Activated CD4-positive, alpha-beta memory T cell treated with anti-CD3 and anti-CD28 coated beads, Interleukin-2, amount 10 ng/mL, durations not matched to agents 7 days and 5 days (primary cell): ENCODE measurements around the gene SEPTIN3. TPM values are rescaled to one million over a fixed set of nuclear protein-coding genes. Genes with fewer than 3 reads are reported as not detected.
"Not testable (repeated sequence)": the region's sequence is repeated elsewhere in the genome, so short reads cannot be mapped to it uniquely, and the experiment has no call there.

Experiments used
- CTCF ChIA-PET: fragments of 350-600 bp; sonication (Branson Sonifier 250); formaldehyde crosslinking; loops from one replicate; lab custom pipeline; 2021; ENCODE audit warnings: antibody characterized with exemption, inconsistent platforms; lab: Charles Lee
- POLR2A ChIA-PET: fragments of 350-600 bp; sonication (Branson Sonifier 250); formaldehyde crosslinking; loops from one replicate; lab custom pipeline; 2021; ENCODE audit warnings: antibody characterized with exemption; lab: Charles Lee
- DNase-seq: peaks from one replicate; pipeline ENCODE4 v3.0.0-alpha.2; 2020
- H3K27ac Mint-ChIP-seq: one replicate; pipeline ENCODE4 v1.8.0; 2021; ENCODE audit warnings: mild to moderate bottlenecking, mixed read lengths
- H3K27me3 Mint-ChIP-seq: one replicate; pipeline ENCODE4 v1.8.0; 2021; ENCODE audit warnings: mixed read lengths
- H3K36me3 Mint-ChIP-seq: one replicate; pipeline ENCODE4 v1.8.0; 2021; ENCODE audit warnings: low read depth, mixed read lengths
- H3K4me1 Mint-ChIP-seq: one replicate; pipeline ENCODE4 v1.8.0; 2021; ENCODE audit warnings: mixed read lengths
- H3K4me3 Mint-ChIP-seq: one replicate; pipeline ENCODE4 v1.8.0; 2021; ENCODE audit warnings: mild to moderate bottlenecking, mixed read lengths
- H3K9me3 Mint-ChIP-seq: one replicate; pipeline ENCODE4 v1.8.0; 2021; ENCODE audit warnings: mixed read lengths
- total RNA-seq, 2 experiments: library from RNA; stranded (reverse); gene quantifications; one replicate each; pipeline ENCODE4 v1.2.3, GENCODE V29; 2021

Gene SEPTIN3
- total RNA-seq, 2 experiments from 2014 or later: 2.8 to 3.2 TPM

- H3K9me3 Mint-ChIP-seq: no peaks in the 10 kb centered on the region
- CTCF ChIA-PET: interaction anchor here (0.6 to 2.1 kb wide), 16 partner anchors 10 to 496 kb away, joined by 3 to 17 read pairs (median 8); partner anchors contain the start of genes CCDC134, MEI1 and SREBF2
- no peak for DNase-seq
- peaks cover 51% of the 10 kb centered on the region for H3K4me1 Mint-ChIP-seq
- H3K4me3 Mint-ChIP-seq: peak overlapping the region; percentile 88
- H3K36me3 Mint-ChIP-seq: peaks cover 32% of the 10 kb centered on the region
- no peak overlapping the region for H3K27ac Mint-ChIP-seq
- no peaks in the 10 kb centered on the region for H3K27me3 Mint-ChIP-seq
- POLR2A ChIA-PET: interaction anchor here (0.6 to 2.6 kb wide), 32 partner anchors 11 to 667 kb away, joined by 3 to 39 read pairs (median 6); partner anchors contain the start of genes CCDC134, DESI1, MEI1 and NDUFA6
These were observed 21.7 kb upstream of the SEPTIN3 start for GRCh38 chr22:41947424-41948080.

GRCh38 chr22:41948142-41948541, 21.1 kb upstream of the SEPTIN3 start:
- ChIA-PET POLR2A (interaction anchor here (1.2 to 2.6 kb wide), 7 partner anchors 40 to 666 kb away, joined by 3 to 39 read pairs (median 11); partner anchors contain the start of genes NDUFA6, POLDIP3, SNU13 and SREBF2), CTCF (interaction anchor here (0.7 to 1.0 kb wide), 3 partner anchors 13 to 493 kb away, joined by 3 read pairs; no protein-coding TSS in a partner anchor)
- DNase-seq: no peak
- Mint-ChIP-seq H3K4me3 (no peak overlapping the region), H3K4me1 (peaks cover 45% of the 10 kb centered on the region), H3K27me3 (no peaks in the 10 kb centered on the region), H3K27ac (no peak overlapping the region), H3K9me3 (no peaks in the 10 kb centered on the region), H3K36me3 (peaks cover 27% of the 10 kb centered on the region)

GRCh38 chr22:41948928-41949296, 20.3 kb upstream of the SEPTIN3 start:
- H3K4me3 Mint-ChIP-seq, H3K27me3 Mint-ChIP-seq, DNase-seq, H3K9me3 Mint-ChIP-seq, H3K27ac Mint-ChIP-seq: not testable (repeated sequence)
- Mint-ChIP-seq H3K4me1 (peaks cover 37% of the 10 kb centered on the region), H3K36me3 (peaks cover 19% of the 10 kb centered on the region)
- POLR2A ChIA-PET: interaction anchor here (1.2 kb wide), 1 partner anchor 261 kb away, joined by 3 read pairs; the partner anchor contains the start of gene SNU13
- CTCF ChIA-PET: interaction anchor here (0.8 to 1.6 kb wide), 3 partner anchors 8 to 252 kb away, joined by 3 to 5 read pairs (median 3); no protein-coding TSS in a partner anchor

GRCh38 chr22:41949297-41949965, 19.8 kb upstream of the SEPTIN3 start:
- ChIA-PET CTCF (interaction anchor here (0.6 to 1.6 kb wide), 2 partner anchors 9 to 93 kb away, joined by 4 to 5 read pairs; no protein-coding TSS in a partner anchor), POLR2A (no interaction called here)
- Mint-ChIP-seq H3K9me3 (no peaks in the 10 kb centered on the region), H3K27ac (no peak overlapping the region), H3K36me3 (peaks cover 15% of the 10 kb centered on the region), H3K27me3 (no peaks in the 10 kb centered on the region), H3K4me3 (no peak overlapping the region), H3K4me1 (peaks cover 34% of the 10 kb centered on the region)
- DNase-seq: no peak

GRCh38 chr22:41951898-41952474, 17.3 kb upstream of the SEPTIN3 start, which contains the start of gene SMIM45:
SMIM45 (plus strand) TSS chr22:41952150.
- no peaks in the 10 kb centered on the region for H3K9me3 Mint-ChIP-seq
- ChIA-PET CTCF (interaction anchor here (1.1 kb wide), 1 partner anchor 138 kb away, joined by 3 read pairs; no protein-coding TSS in a partner anchor), POLR2A (no interaction called here)
- H3K27me3 Mint-ChIP-seq: no peaks in the 10 kb centered on the region
- no peaks in the 10 kb centered on the region for H3K36me3 Mint-ChIP-seq
- peaks cover 21% of the 10 kb centered on the region for H3K4me1 Mint-ChIP-seq
- H3K4me3 Mint-ChIP-seq: no peak within 1 kb of the TSS
- no peak within 1 kb of the TSS for H3K27ac Mint-ChIP-seq
- no peak for DNase-seq

GRCh38 chr22:41952713-41953112, 16.5 kb upstream of the SEPTIN3 start:
- POLR2A ChIA-PET: no interaction called here
- Mint-ChIP-seq H3K4me3 (no peak overlapping the region), H3K27ac (no peak overlapping the region), H3K36me3 (no peaks in the 10 kb centered on the region), H3K27me3 (no peaks in the 10 kb centered on the region), H3K9me3 (no peaks in the 10 kb centered on the region), H3K4me1 (peaks cover 19% of the 10 kb centered on the region)
- no peak for DNase-seq
- CTCF ChIA-PET: interaction anchor here (1.2 kb wide), 1 partner anchor 130 kb away, joined by 3 read pairs; no protein-coding TSS in a partner anchor

- Mint-ChIP-seq H3K4me3 (no peak overlapping the region), H3K36me3 (no peaks in the 10 kb centered on the region), H3K27me3 (no peaks in the 10 kb centered on the region), H3K4me1 (peaks cover 4% of the 10 kb centered on the region), H3K9me3 (no peaks in the 10 kb centered on the region), H3K27ac (no peak overlapping the region)
- ChIA-PET POLR2A (interaction anchor here (2.5 kb wide), 1 partner anchor 12 kb away, joined by 7 read pairs; the partner anchor contains the start of gene CENPM), CTCF (interaction anchor here (0.9 to 2.4 kb wide), 2 partner anchors 11 to 261 kb away, joined by 3 to 17 read pairs; partner anchors contain the start of gene CENPM)
- DNase-seq: no peak
These were observed 11.2 kb upstream of the SEPTIN3 start for GRCh38 chr22:41957941-41958556.

- H3K9me3 Mint-ChIP-seq: no peaks in the 10 kb centered on the region
- ChIA-PET CTCF (interaction anchor here (1.2 to 1.4 kb wide), 2 partner anchors 106 to 473 kb away, joined by 3 to 5 read pairs; no protein-coding TSS in a partner anchor), POLR2A (interaction anchor here (2.8 kb wide), 1 partner anchor 127 kb away, joined by 9 read pairs; the partner anchor contains the start of gene NDUFA6)
- no peaks in the 10 kb centered on the region for H3K36me3 Mint-ChIP-seq
- no peak overlapping the region for H3K27ac Mint-ChIP-seq
- no peak for DNase-seq
- H3K4me3 Mint-ChIP-seq: no peak overlapping the region
- peaks cover 6% of the 10 kb centered on the region for H3K4me1 Mint-ChIP-seq
- H3K27me3 Mint-ChIP-seq: no peaks in the 10 kb centered on the region
These were observed 5.7 kb upstream of the SEPTIN3 start for GRCh38 chr22:41963453-41964111.

GRCh38 chr22:41964112-41964491, 5.1 kb upstream of the SEPTIN3 start:
- H3K4me1 Mint-ChIP-seq: peaks cover 6% of the 10 kb centered on the region
- CTCF ChIA-PET: interaction anchor here (1.1 to 1.2 kb wide), 2 partner anchors 23 to 106 kb away, joined by 3 read pairs; no protein-coding TSS in a partner anchor
- H3K27ac Mint-ChIP-seq: no peak overlapping the region
- POLR2A ChIA-PET: interaction anchor here (2.8 kb wide), 1 partner anchor 126 kb away, joined by 9 read pairs; the partner anchor contains the start of gene NDUFA6
- DNase-seq: no peak
- H3K4me3 Mint-ChIP-seq: no peak overlapping the region
- H3K9me3 Mint-ChIP-seq: no peaks in the 10 kb centered on the region
- H3K36me3 Mint-ChIP-seq: no peaks in the 10 kb centered on the region
- H3K27me3 Mint-ChIP-seq: no peaks in the 10 kb centered on the region

- no peak overlapping the region for H3K4me3 Mint-ChIP-seq
- ChIA-PET POLR2A (interaction anchor here (1.1 to 3.0 kb wide), 3 partner anchors 109 to 124 kb away, joined by 3 to 16 read pairs (median 7); partner anchors contain the start of genes NDUFA6 and SMDT1), CTCF (interaction anchor here (0.6 to 3.8 kb wide), 11 partner anchors 27 to 528 kb away, joined by 3 to 23 read pairs (median 3); partner anchors contain the start of genes NAGA, NDUFA6 and TNFRSF13C)
- no peak overlapping the region for H3K27ac Mint-ChIP-seq
- no peak for DNase-seq
- H3K36me3 Mint-ChIP-seq: no peaks in the 10 kb centered on the region
- H3K9me3 Mint-ChIP-seq: no peaks in the 10 kb centered on the region
- H3K27me3 Mint-ChIP-seq: peaks cover 2% of the 10 kb centered on the region
- H3K4me1 Mint-ChIP-seq: peaks cover 6% of the 10 kb centered on the region
These were observed 3.0 kb upstream of the SEPTIN3 start for GRCh38 chr22:41966225-41966606.

- ChIA-PET CTCF (interaction anchor here (0.6 to 3.8 kb wide), 11 partner anchors 26 to 477 kb away, joined by 3 to 23 read pairs (median 4); partner anchors contain the start of genes NAGA, NDUFA6 and TNFRSF13C), POLR2A (interaction anchor here (1.1 to 3.0 kb wide), 4 partner anchors 103 to 124 kb away, joined by 3 to 16 read pairs (median 6); partner anchors contain the start of genes NDUFA6 and SMDT1)
- Mint-ChIP-seq H3K4me1 (peaks cover 6% of the 10 kb centered on the region), H3K27ac (no peak overlapping the region), H3K27me3 (peaks cover 2% of the 10 kb centered on the region), H3K4me3 (no peak overlapping the region), H3K9me3 (no peaks in the 10 kb centered on the region), H3K36me3 (no peaks in the 10 kb centered on the region)
- peak; percentile 54 for DNase-seq
These were observed 2.5 kb upstream of the SEPTIN3 start for GRCh38 chr22:41966607-41967240.
